NCI-H524 (cell line): ENCODE measurements around the gene SH2B2.
"Not testable (repeated sequence)": the region's sequence is repeated elsewhere in the genome, so short reads cannot be mapped to it uniquely, and the experiment has no call there.

Experiments used
- DNase-seq, 2 experiments: peaks; one replicate each; lab custom pipeline; 2025; lab: John Stamatoyannopoulos, UW

Gene SH2B2

DNA sequence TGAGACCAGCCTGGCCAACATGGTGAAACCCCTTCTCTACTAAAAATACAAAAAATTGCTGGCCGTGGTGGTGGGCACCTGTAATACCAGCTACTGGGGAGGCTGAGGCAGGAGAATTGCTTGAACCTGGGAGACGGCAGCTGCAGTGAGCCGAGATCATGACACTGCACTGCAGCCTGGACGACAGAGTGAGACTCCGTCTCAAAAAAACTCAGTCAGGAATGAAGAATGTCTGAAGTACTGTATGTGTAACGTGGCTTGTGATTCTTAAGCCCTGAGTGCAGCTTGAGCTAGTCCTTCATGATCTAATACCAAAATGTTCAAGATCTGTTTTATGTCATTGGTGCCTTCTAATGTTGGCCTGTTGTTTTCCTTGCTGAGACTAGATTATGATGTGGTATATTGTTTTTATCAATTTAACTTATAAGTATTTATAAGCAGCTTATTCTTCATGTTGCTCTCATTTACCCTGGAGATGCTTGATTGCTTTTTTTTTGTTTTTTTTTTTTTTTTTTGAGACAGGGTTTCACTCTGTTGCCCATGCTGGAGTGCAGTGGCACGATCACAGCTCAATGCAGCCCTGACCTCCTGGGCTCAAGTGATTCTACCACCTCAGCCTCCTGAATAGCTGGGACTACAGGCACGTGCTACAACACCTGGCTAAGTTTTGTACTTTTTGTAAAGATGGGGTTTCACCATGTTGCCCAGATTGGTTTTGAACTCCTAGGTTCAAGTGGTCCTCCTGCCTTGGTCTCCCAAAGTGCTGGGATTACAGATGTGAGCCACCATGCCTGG, 44.2 kb downstream of the SH2B2 start:
- not testable (repeated sequence) for DNase-seq

DNA sequence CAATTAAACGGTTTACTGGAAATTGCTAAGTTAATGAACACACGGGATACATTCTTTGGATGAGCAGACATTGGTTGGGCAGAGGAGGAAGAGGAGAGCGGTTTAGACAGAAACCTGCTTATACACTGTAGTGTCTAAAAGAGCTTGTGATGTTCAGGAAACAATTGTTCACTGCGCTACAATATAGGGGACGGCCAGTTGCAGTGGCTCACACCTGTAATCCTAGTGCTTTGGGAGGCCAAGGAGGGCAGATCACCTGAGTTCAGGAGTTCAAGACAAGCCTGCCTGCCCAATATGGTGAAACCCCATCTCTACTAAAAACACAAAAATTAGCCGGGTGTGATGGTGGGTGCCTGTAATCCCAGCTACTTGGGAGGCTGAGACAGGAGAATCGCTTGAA, 48.9 kb downstream of the SH2B2 start:
- DNase-seq = not testable (repeated sequence)

DNA sequence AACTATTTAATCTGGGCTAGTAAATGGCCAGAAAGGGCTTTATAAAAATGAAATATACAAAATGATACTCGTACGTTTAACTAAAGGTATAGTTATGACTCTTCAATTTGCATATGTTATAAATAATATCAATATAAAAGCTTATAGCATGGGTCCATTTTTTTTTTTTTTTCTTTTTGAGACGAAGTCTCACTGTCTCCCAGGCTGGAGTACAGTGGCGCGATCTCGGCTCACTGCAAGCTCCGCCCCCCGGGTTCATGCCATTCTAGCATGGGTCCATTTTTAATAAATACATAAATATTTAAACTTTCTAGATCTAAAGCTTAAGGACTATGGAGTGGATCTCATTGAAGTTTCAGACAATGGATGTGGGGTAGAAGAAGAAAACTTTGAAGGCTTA, 50.3 kb downstream of the SH2B2 start:
- DNase-seq = not testable (repeated sequence)

DNA sequence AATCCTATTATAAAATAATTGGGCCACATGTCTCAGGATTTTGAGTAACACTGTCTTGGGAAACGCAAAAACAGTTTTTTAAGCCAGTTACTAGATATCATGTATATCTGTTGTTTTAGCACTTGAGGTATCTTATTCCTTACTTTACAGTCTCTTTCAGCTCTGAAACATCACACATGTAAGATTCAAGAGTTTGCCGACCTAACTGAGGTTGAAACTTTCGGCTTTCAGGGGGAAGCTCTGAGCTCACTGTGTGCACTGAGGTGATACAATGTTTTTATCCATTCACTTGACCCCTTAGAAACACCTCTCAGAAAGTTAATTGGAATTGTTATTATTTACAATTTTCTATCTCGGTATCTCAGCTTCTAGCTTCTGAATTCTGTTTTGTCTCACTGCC, 50.8 kb downstream of the SH2B2 start:
- DNase-seq = peak; percentile 4 to 68

DNA sequence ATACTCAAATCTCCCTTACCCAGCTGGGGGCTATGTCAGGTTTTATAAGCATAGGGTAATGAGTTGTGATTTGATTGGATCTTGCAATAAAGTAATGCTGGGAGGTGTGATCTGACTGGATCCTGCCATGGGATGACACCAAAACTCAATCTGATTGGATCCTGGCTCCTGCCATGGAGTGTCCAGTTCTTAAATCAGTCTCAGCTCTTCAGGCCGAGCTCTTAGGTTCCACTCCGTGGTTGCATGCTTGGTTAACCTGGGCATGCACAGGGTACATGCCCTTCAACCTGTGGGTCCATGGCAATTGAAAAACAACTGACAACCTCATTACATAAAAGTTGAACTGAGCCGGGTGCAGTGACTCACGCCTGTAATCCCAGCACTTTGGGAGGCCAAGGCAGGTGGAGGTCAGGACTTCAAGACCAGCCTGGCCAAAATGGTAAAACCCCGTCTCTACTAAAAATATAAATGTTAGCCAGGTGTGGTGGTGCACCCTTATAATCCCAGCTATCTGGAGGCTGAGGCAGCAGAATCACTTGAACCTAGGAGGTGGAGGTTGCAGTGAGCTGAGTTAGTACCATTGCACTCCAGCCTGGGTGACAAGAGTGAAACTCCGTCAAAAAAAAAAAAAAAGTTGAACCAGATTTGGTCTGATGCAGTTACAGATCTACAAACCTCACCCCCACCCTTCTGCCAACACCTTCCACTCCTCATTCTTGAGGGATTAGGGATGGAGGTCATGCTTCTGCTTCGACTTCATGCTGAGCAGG, 54.1 kb downstream of the SH2B2 start:
- DNase-seq = not testable (repeated sequence)

DNA sequence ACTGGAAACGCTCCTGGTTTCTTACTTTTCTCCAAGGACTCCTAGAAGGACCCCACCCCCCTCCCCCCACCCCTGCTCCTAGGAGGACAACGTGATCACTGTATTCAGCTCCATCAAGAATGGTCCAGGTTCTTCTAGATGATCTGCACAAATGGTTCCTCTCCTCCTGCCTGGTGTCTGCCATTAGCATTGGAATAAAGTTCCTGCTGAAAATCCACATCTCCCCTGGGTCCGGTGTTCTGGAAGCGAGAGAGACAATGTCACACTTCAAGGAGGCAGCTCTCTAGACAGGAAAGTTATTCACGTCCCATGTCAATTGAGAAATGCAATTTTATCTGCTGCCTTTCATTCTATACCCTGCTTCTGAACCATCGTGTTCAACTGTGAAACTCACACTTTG, 60.3 kb downstream of the SH2B2 start:
- not testable (repeated sequence) for DNase-seq

DNA sequence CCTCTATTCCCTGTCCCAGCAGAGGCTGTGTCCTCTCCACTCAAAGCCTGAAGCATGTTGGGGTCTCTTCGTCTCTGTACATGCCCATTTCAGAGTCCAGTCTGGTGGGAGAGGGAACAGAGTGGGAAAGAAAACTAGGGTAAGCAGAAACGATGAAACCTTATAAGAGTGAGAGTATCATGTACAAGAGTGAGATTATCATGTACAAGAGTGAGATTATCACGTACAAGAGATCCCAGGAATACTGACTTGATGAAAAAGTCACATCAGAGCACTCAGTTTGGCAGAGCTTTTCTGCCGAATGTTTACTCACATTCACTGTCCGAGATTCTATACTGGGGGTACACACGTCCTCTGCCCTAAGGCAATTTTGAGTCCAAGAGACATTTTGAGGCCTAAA, 69.7 kb downstream of the SH2B2 start, which contains the start of gene SPDYE6:
Gene SPDYE6, minus strand, starts transcription at position 101 of the 400 bp plus-strand sequence. CDS start 421 bp downstream, outside the sequence.
- not testable (repeated sequence) for DNase-seq

DNA sequence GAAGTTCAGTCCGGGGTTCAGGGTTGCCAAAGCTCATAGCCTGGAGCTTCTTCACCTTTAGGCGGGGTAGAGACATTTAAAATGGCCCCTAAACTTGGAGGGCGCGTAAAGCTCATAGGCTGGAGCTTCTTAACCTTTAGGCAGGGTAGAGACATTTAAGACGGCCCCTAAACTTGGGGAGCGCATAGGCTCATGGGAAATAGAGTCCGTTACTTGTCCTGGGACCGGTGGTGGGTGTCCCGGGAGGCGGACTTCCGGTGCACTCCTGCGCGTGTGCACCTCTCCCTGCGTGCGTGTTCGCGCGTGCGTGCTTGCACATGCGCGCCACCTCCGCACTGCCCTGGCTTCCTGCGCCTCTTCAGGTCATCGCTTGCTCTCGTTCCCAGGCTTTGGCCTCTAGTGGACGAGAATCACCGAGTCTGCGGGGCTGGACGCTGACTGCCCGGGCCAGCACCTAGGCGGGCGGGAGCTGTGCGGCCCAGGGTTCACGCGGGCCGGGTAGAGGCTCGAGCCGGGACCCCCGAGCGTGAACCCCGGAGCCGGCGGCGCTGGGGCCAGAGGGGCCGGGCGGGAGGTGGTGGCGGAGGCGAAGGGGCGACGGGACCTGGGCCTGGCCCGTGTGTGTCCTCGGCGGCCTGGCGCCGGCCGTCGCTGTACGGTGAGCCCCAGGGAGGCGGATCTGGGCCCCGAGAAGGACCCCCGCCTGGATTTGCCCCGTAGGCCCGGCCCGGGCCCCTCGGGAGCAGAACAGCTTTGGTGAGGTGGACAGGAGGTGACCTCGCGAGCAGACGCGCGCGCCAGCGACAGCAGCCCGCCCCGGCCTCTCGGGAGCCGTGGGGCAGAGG, 77.1 kb downstream of the SH2B2 start:
- peak; percentile 98 for DNase-seq

DNA sequence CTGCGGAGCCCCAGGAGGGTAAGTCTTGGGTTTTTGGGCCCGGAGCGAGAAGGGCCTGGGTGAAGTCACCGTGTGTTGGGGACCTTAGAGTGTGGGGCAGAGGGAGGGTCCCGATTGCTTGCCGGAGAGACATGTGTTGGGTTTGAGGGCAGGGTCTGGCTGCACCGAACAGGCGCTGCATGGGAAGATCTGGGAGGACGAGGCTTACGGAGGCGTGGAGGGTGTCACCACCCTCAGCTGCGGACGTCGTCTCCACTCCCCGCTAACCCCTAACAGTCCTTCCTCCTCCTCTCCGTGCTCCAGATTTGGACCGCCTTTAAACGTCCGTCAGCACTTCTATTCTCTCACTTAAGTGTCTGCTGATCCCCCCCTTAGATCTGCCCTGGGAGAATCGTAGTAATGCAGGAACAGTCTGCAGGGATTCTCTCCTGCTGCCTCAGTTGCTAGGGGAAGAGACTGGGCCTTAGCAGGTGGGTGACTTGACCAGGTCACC, 77.8 kb downstream of the SH2B2 start:
- DNase-seq = not testable (repeated sequence)

DNA sequence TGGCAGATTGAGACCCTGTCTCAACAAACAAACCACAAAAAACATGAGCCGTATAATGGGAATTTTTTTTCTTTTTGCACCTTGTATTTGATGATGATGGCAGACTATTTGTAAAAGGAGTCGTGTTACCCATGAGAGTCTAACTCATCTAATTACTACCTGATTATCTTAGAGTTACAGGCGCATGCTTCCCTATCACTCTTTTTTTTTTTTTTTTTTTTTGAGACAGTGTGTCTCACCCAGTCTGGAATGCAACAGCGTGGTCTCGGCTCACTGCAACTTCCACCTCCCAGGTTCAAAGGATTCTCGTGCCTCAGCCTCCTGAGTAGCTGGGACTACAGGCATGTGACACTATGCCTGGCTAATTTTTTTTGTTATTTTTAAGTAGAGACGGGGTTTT, 78.7 kb downstream of the SH2B2 start:
- DNase-seq = not testable (repeated sequence)

DNA sequence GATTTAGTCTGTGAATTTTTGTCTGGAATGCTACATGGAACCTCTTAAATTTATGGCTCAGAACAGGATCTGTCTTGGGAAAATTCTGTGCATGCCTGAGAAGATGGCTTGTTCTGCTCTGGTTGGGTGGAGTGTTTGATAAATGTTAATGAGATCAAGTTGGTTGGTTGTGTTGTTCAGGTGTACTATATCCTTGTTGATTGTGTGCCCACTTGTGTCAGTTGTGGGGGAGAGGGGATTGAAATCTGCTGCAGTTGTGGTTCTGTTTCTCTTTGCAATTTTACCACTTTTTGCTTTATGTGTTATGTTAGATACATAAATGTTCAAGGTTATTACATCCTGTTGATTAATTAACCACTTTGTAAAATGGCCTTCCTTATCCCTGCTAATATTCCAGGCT, 83.4 kb downstream of the SH2B2 start:
- not testable (repeated sequence) for DNase-seq
